Stimulated activated CD4-positive, alpha-beta T cell treated with anti-CD3 and anti-CD28 coated beads, TNF-alpha, amount 100 ng/mL, for 48 hours (primary cell): ENCODE measurements around the gene CELA2B.
"Not testable (repeated sequence)": the region's sequence is repeated elsewhere in the genome, so short reads cannot be mapped to it uniquely, and the experiment has no call there.

Experiments used
- DNase-seq, 3 donors: peaks; one replicate each; pipeline ENCODE4 v3.0.0-alpha.2; 2020; ENCODE audit warnings: low read depth in 3 of 3

The CELA2B gene

DNA sequence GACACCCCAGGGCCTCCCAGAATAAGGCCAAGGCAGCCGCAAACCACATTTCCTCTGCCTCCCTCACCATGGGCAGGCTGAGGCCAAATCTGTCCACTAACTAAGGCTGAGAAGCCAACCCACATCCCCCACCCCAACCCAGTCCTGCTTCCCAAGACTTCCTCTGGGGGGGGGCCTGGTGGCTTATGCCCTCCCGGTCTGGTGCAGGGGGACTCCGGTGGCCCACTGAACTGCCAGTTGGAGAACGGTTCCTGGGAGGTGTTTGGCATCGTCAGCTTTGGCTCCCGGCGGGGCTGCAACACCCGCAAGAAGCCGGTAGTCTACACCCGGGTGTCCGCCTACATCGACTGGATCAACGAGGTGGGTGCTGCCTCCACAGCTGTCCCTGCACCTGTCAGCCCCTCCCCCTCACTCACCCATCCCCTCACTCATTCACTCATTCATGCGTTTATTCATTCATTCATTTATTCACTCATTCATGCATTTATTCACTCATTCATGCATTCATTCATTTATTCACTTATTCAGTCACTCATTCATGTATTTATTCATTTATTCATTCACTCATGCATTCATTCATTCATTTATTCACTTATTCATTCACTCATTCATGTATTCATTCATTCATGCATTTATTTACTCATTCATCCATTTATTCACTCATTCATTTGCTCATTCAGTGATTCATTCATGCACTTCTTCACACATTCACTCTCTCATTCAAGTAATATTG is 30.3 kb upstream of the CELA2B start:
- DNase-seq, result no peak

DNA sequence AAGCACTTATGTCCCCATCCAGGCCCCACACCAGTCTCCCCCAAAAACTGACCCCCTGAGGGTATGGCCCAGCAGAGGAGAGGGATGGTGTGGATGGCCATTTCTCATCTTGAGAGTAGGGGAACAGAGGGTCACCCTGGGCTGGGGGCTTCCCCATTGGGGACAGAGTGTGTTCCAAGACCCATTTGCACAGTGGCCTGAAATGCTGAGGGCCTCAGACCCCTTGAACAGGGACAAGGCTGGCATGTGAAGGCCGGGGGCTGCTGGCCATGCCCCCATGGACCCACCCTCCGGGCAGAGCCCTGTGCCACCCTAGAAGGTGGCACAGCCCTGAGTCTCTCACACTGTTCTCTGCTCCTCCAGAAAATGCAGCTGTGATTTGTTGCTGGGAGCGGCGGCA is 29.7 kb upstream of the CELA2B start:
- no peak for DNase-seq

- no peak for DNase-seq
Observed at GRCh38 chr1:15448877-15449462, 26.9 kb upstream of the CELA2B start.

GRCh38 chr1:15449567-15449966 is 26.3 kb upstream of the CELA2B start:
- DNase-seq, result no peak

DNA sequence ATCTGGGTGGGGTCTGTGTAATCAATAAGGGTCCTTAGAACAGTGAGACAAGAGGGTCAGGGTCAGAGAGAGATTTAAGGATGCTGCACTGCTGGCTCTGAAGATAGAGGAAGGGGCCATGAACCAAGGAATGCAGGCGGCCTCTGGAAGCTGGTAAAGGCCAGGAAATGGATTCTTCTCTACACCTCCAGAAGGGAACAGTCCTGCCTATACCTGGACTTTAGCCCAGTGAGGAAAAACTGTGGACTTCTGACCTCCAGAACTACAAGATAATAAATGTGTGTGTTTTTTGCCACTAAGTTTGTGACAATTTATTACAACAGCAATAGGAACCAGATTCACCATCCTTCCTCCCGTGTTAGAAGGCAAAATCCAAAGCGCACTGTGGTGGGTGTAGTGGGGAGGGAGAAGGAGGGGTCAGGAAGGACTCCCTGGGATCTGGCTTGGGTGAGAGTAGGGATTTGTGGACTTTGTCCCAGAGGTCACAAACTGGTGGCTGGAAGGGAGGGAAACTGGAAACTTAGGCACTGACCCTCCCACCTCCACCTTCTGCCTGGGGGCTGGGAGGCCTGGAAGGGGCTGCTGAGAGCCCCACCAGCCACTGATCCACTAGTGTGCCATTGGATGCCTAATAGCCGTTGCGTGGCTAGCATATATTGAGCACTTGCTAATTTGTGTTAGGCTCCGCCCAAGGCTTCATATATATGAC is 24.7 kb upstream of the CELA2B start:
- DNase-seq, result no peak

DNA sequence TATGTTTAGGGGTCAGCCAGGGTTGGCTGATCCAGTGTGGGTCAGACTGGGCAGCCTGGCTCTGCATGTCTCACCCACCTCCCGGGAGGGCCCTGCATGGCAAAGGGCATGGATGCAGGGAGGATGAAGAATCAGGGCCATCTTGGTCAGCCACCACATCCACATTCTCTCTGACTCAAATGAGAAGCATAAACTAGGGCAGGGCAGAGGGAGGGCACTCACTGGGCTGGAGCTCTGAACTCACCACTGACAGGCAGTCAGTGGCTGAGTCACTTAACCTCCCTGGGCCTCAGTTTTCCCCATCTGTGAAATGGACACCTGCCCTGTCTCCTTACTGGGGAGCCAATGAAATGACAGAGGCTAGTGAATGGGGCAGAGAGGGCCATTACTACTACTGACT is 23.7 kb upstream of the CELA2B start:
- no peak for DNase-seq

- no peak for DNase-seq
Observed at GRCh38 chr1:15452866-15453571, 22.9 kb upstream of the CELA2B start.

DNA sequence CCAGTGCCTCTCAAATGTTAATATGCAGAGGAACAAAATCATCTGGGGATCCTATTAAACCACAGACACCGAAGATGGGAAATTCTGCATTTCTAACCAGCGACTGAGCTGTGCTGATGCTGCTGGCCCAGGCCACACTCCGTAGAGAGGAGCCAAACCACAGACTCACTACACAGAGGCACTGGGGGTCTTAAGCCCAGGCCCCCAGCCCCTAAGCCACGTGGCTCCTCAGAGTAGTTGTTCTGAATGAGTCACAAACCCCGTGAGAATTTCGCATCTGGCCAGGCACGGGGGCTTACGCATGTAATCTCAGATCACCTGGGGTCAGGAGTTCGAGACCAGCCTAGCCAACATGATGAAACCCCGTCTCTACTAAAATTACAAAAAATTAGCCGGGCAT is 22.2 kb upstream of the CELA2B start:
- no peak for DNase-seq

DNA sequence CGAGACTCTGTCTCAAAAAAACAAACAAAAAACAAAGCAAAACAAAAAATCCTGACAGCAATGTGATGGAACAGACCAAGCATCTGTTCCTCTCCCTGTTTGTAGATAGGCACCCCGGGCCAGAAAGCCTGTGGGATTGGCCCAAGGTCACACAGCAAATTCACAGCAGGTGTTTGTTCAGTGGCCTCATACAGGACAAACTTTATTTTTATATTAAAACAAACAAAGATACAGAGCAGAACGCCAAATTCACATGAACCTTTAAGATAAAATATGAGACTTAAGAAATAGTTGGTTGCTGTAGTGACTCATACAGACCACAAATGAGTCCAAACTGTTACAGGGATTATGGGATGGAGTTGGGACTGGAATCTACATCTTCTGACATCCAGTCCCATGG is 21.6 kb upstream of the CELA2B start:
- DNase-seq, result no peak

- DNase-seq, result no peak
Observed at GRCh38 chr1:15455522-15455921, 20.4 kb upstream of the CELA2B start.

DNA sequence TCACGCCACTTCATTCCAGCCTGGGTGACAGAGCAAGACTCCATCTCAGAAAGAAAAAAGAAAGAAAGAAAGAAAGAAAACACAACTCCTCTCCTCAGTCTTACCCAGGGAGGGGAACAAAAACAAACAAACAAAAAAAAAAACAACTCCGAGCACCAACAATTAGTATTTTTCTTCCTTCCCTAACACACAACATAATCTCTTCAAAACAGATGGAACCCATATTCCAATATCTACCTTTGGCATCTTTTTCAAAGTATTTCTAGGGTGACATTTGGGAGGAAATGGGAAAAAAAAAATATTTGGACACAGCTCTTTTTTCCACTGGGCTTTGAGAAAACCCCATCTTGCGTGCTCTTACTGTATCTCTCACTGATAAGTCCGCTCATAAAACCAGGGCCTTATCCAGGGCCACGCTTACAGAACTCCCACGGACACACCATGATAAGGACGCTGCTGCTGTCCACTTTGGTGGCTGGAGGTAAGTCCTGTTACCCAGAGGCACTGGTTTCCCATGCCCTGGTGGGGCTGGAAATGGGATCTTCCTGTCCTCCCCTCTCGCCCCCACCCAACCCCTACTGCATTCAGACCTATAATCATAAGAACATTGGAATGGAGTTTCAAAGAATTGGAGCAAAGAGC is 19.5 kb upstream of the CELA2B start, which contains the start of gene CELA2A:
Gene CELA2A, plus strand, starts transcription at position 420 of the 642 bp plus-strand sequence. Its CDS starts 22 bp downstream, at position 442.
- DNase-seq, result no peak

DNA sequence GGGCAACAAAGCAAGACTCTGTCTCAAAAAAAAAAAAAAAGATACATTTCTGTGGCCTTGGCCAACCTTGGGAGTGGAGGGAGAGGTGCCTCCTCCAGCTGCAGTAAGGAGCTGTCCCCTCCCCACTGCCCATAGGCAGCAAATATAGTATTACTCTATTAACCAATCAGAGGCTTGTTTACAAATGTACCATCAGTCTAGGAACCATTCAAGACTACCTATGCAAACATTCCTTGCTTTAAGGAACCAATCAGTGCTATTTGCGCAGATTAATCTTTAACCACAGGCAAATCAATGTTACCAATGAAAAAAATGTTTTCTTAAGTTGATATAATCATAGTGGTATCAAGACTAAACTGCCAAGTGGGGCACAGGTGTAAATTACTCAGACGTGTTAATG is 18.3 kb upstream of the CELA2B start:
- DNase-seq, result no peak

DNA sequence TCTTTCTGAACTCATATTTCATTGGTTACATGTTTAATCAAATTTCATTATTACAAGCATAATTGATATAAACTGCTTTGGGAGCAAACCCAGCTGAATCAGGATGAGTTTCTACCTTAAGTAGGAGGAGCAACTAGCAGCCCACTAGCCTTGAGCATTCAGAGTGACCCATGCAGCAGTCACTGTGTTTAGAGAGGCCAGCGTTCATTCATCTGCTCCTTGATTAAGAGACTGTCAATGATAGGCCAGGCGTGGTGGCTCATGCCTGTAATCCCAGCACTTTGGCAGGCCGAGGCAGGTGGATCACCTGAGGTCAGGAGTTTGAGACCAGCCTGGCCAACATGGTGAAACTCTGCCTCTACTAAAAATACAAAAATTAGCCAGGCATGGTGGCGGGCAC is 17.5 kb upstream of the CELA2B start:
- not testable (repeated sequence) for DNase-seq

- no peak for DNase-seq
Observed at GRCh38 chr1:15459771-15460707, 15.9 kb upstream of the CELA2B start.

- DNase-seq, result no peak
Observed at GRCh38 chr1:15460708-15461095, 15.2 kb upstream of the CELA2B start.

DNA sequence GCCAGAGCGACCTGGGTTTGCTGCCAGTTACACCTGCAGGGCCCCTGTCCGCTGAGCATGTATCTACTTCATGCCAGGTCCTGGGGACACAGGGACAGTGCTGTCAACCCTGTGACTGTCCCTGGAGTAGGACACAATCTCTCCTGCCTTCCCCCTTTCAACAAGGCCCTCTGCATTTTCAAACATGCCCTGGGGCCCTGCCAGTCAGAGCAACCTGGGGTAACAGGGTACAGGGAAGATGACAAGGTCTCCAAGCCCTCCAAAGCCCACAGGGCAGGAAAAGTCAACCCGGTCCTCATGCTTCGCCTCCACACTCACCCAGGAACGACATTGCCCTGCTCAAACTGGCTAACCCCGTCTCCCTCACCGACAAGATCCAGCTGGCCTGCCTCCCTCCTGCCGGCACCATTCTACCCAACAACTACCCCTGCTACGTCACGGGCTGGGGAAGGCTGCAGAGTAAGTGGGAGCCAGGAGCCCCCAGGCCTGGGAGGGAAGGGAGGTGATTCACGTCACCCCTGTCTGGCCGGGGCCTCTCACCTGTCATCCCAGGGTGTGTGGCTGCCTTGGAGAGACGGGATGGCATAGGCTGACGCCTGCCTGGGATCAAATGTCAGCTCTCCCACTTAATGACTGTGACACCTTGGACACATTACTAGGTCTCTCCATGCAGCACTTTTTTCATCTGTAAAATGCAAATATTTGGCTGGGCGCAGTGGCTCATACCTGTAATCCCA is 12.7 kb upstream of the CELA2B start:
- not testable (repeated sequence) for DNase-seq

- DNase-seq, result not testable (repeated sequence)
Observed at GRCh38 chr1:15463926-15464322, 12.0 kb upstream of the CELA2B start.

DNA sequence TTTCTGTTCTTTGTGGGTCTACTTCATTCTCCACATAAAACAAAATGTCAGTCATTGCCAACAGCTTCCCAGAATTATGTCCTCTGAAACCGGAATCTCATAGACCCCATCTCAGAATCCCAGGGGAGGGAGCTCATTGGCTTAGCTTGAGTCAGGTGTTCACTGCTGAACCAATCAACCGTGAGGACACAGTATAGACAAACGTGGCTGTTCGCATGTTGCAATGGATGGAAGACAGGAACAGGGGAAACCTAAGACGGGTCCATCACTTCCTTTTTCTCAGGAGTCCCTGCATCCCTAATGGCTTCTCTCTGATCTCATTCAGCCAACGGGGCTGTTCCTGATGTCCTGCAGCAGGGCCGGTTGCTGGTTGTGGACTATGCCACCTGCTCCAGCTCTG is 10.2 kb upstream of the CELA2B start:
- no peak for DNase-seq

DNA sequence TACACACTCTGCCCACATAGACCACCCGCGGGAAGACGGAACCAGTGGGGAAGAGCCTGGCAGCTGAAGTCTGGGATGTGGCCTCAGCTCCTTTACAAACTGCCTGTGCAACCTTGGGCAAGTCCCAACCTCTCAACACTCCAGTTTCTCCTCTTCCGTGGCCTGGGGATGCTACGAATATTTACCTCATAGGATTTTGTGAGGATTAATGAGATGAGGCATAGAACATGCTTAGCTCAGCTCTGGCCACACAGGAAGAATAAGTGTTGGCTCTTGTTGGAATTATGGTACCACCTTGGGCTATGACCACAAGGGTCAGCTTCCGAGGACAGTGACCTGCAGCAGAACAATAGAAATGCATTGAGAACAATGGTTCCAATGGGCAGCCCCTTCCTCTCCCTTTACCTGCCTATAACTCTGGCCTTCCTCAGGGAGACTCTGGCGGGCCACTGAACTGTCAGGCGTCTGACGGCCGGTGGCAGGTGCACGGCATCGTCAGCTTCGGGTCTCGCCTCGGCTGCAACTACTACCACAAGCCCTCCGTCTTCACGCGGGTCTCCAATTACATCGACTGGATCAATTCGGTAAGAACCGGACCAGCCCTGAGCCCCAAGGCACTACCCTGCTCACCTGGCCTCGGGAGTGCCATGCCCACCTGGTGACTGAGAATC is 8.8 kb upstream of the CELA2B start:
- DNase-seq, result not testable (repeated sequence)
